ENCODE results near the gene CDKAL1. TPM values are rescaled to one million over a fixed set of nuclear protein-coding genes. Genes with fewer than 3 reads are reported as not detected.
A peak's percentile ranks its signal among the peaks of the same experiment; 100 is the strongest.

CDKAL1 gene
- total and polyA plus RNA-seq, 2 of the 13 experiments (the other 11 are each of a cell fraction or from before 2014, with no cell fraction given) = 9.5 to 27.7 TPM

DNA sequence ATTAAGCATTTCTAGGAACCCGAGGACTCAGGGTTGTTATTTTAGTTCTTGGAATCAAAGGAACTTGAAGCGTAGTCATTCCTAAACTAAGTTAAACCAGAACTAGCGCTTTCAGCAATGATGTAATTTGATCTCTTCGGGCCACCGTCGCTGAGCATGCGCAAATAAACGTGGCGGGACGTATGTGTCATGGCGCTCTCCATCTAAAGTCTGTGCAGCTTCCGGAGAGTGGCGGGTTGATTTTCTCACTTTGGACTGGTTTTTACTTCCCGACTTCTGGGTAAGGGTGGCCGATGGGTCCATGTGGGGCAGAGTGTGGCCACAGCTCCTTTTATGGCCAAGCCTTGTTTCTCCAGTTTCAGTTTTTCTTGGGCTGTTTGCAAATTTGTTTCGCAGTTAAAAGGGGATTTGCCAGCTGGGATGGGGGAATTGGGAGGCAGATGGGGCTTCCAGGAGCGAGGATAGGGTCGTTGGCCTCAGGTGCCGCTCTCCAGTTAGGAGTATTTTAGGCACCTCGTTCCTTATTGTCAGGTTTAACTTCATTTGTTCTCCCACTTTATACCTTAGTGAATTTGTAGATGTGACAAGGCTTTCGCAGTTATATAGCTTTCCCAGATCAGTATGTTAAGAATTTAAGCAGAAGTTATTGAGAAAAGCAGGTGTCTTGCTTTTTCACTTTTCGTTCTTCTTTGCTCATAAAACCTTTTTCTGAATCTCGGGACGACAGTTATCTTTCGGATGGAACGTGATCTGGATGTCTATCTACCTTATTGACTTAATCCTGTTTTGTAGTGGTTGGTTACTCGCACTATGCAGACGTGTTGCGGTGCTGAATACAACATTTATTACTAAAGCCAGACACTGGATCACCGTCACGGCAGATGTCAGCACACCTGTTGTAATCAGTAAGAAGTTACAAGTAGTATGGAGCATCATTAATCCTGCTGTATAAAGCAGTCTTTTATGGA, at the start of gene CDKAL1 (continued):
- TF ChIP-seq ZNF292 (CRISPR knock-in tag; IDR thresholded peaks at IDR 0.05; ENCODE audit: borderline replicate concordance, low read depth) (no peak), MIER3 (CRISPR knock-in tag; IDR thresholded peaks at IDR 0.05; ENCODE audit: borderline replicate concordance) (peak; percentile 58; the same call in 1 of the 2 replicates), CBX2 (IDR thresholded peaks at IDR 0.05; ENCODE audit: low read depth, low read length) (no peak), CBX2 (CRISPR knock-in tag; IDR thresholded peaks at IDR 0.05; ENCODE audit: low read depth) (0 out of 2 replicates have a peak, but pooled peaks have one; percentile 27), MTA1 (CRISPR knock-in tag; IDR thresholded peaks at IDR 0.05; ENCODE audit: borderline replicate concordance) (no peak), ZFP37 (CRISPR knock-in tag; IDR thresholded peaks at IDR 0.05; ENCODE audit: borderline replicate concordance) (0 out of 2 replicates have a peak, but pooled peaks have one; percentile 67), CCDC6 (CRISPR knock-in tag; IDR thresholded peaks at IDR 0.05) (no peak), HIVEP1 (CRISPR knock-in tag; IDR thresholded peaks at IDR 0.05) (peak; percentile 35; the same call in 1 of the 2 replicates), AHR (CRISPR knock-in tag; IDR thresholded peaks at IDR 0.05) (peak; percentile 70; the same call in 1 of the 2 replicates), ELF3 (CRISPR knock-in tag; IDR thresholded peaks at IDR 0.05) (peak; percentile 63), ZFX (CRISPR knock-in tag; IDR thresholded peaks at IDR 0.05; ENCODE audit: low read depth) (peak; percentile 59), ZNF672 (CRISPR knock-in tag; IDR thresholded peaks at IDR 0.05) (no peak), CBX1 (IDR thresholded peaks at IDR 0.05; ENCODE audit: low read depth) (peak; percentile 77), ATF7-NPFF (CRISPR knock-in tag; IDR thresholded peaks at IDR 0.05; ENCODE audit: low read depth) (peak; percentile 69), TOE1 (CRISPR knock-in tag; IDR thresholded peaks at IDR 0.05) (0 out of 2 replicates have a peak, but pooled peaks have one; percentile 20), RCOR2 (CRISPR knock-in tag; IDR thresholded peaks at IDR 0.05) (no peak)
- TF ChIP-seq, protein P1, sequence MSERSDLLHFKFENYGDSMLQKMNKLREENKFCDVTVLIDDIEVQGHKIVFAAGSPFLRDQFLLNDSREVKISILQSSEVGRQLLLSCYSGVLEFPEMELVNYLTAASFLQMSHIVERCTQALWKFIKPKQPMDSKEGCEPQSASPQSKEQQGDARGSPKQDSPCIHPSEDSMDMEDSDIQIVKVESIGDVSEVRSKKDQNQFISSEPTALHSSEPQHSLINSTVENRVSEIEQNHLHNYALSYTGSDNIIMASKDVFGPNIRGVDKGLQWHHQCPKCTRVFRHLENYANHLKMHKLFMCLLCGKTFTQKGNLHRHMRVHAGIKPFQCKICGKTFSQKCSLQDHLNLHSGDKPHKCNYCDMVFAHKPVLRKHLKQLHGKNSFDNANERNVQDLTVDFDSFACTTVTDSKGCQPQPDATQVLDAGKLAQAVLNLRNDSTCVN (CRISPR knock-in tag; IDR thresholded peaks at IDR 0.05; ENCODE audit: borderline replicate concordance) = 0 out of 2 replicates have a peak, but pooled peaks have one; percentile 19
- TF ChIP-seq, protein P2, sequence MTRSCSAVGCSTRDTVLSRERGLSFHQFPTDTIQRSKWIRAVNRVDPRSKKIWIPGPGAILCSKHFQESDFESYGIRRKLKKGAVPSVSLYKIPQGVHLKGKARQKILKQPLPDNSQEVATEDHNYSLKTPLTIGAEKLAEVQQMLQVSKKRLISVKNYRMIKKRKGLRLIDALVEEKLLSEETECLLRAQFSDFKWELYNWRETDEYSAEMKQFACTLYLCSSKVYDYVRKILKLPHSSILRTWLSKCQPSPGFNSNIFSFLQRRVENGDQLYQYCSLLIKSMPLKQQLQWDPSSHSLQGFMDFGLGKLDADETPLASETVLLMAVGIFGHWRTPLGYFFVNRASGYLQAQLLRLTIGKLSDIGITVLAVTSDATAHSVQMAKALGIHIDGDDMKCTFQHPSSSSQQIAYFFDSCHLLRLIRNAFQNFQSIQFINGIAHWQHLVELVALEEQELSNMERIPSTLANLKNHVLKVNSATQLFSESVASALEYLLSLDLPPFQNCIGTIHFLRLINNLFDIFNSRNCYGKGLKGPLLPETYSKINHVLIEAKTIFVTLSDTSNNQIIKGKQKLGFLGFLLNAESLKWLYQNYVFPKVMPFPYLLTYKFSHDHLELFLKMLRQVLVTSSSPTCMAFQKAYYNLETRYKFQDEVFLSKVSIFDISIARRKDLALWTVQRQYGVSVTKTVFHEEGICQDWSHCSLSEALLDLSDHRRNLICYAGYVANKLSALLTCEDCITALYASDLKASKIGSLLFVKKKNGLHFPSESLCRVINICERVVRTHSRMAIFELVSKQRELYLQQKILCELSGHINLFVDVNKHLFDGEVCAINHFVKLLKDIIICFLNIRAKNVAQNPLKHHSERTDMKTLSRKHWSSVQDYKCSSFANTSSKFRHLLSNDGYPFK (CRISPR knock-in tag; IDR thresholded peaks at IDR 0.05; ENCODE audit: borderline replicate concordance) = peak; percentile 86; the same call in 1 of the 2 replicates
- TF ChIP-seq, protein P3, sequence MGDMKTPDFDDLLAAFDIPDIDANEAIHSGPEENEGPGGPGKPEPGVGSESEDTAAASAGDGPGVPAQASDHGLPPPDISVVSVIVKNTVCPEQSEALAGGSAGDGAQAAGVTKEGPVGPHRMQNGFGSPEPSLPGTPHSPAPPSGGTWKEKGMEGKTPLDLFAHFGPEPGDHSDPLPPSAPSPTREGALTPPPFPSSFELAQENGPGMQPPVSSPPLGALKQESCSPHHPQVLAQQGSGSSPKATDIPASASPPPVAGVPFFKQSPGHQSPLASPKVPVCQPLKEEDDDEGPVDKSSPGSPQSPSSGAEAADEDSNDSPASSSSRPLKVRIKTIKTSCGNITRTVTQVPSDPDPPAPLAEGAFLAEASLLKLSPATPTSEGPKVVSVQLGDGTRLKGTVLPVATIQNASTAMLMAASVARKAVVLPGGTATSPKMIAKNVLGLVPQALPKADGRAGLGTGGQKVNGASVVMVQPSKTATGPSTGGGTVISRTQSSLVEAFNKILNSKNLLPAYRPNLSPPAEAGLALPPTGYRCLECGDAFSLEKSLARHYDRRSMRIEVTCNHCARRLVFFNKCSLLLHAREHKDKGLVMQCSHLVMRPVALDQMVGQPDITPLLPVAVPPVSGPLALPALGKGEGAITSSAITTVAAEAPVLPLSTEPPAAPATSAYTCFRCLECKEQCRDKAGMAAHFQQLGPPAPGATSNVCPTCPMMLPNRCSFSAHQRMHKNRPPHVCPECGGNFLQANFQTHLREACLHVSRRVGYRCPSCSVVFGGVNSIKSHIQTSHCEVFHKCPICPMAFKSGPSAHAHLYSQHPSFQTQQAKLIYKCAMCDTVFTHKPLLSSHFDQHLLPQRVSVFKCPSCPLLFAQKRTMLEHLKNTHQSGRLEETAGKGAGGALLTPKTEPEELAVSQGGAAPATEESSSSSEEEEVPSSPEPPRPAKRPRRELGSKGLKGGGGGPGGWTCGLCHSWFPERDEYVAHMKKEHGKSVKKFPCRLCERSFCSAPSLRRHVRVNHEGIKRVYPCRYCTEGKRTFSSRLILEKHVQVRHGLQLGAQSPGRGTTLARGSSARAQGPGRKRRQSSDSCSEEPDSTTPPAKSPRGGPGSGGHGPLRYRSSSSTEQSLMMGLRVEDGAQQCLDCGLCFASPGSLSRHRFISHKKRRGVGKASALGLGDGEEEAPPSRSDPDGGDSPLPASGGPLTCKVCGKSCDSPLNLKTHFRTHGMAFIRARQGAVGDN (CRISPR knock-in tag; IDR thresholded peaks at IDR 0.05) = peak; percentile 42; the same call in 1 of the 2 replicates
- TF ChIP-seq, protein P4, sequence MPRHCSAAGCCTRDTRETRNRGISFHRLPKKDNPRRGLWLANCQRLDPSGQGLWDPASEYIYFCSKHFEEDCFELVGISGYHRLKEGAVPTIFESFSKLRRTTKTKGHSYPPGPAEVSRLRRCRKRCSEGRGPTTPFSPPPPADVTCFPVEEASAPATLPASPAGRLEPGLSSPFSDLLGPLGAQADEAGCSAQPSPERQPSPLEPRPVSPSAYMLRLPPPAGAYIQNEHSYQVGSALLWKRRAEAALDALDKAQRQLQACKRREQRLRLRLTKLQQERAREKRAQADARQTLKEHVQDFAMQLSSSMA (CRISPR knock-in tag; IDR thresholded peaks at IDR 0.05) = no peak
